Lower leg skin (tissue), 4 donors: ENCODE data around the gene TRABD2A. TPM values are rescaled to one million over a fixed set of nuclear protein-coding genes. Genes with fewer than 3 reads are reported as not detected.

ENCODE experiments used
- DNase-seq, 2 donors: peaks; one replicate each; pipeline ENCODE4 v3.0.0-alpha.2; 2019; ENCODE audit warnings: low spot score in 2 of 2
- H3K4me3 ChIP-seq: fragments of 200-600 bp; sonication (generic); 2 replicates; pipeline ENCODE4 v1.5.1; 2017; ENCODE audit warnings: mild to moderate bottlenecking, low read depth; ENCODE audit not compliant: poor library complexity, severe bottlenecking
- CTCF ChIP-seq, 3 donors: fragments of 450-650 bp; IDR thresholded peaks; one replicate each; pipeline ENCODE4 v1.5.1; 2016; ENCODE audit warnings: antibody characterized with exemption in 3 of 3, mild to moderate bottlenecking in 3 of 3, moderate library complexity in 2 of 3
- POLR2A ChIP-seq, 2 donors: fragments of 450-650 bp; IDR thresholded peaks; one replicate each; pipeline ENCODE4 v1.6.1; 2016 to 2017; ENCODE audit warnings: antibody characterized with exemption in 2 of 2, mild to moderate bottlenecking in 1 of 2, moderate library complexity in 1 of 2
- WGBS, 2 donors: methylation state at CpG; one replicate each; pipeline ENCODE4 v1.1.5; 2018; 5-methylcytosine and 5-hydroxymethylcytosine counted together
- intact Hi-C: fragments of 100-400 bp; cut with DNase I; formaldehyde crosslinking; loops from one replicate; pipeline ENCODE4 v1.15.0; 2023; ENCODE audit warnings: low total_unique reads
- total RNA-seq, 4 donors: library from RNA; depleted of rRNA; stranded (reverse); fragments of >200 nt; gene quantifications; one replicate each; pipeline ENCODE4 v1.1.0, GENCODE V29; 2016

Gene TRABD2A
- total RNA-seq, 4 donors from 2014 or later: 0.17 to 2.1 (median 1.5) TPM; not detected in 1

DNA sequence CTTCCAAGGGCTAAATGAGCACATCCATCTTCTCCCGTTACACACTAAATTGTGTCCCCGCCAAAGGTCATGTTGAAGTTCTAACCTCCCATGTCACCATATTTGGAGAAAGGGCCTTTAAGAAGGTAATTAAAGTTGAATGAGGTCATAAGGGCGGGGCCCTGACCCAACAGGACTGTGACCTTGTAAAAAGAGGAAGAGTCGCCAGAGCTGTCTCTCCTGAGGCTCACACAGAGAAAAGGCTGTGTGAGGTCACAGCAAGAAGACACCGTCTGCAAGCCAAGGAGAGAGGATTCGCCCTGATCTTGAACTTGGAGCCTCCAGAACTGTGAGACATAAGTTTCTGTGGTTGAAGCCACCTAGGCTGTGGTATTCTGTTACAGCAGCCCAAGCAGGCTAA is 24.1 kb downstream of the TRABD2A start:
- intact Hi-C loops: no loop called here
- no peak overlapping the region for H3K4me3 ChIP-seq
- TF ChIP-seq POLR2A (IDR thresholded peaks at IDR 0.05): no peak
- no peak for TF ChIP-seq CTCF (IDR thresholded peaks at IDR 0.05)
- DNase-seq: peak in 1 of 2 donors; percentile 37
- 68 to 76% methylated on average over 6 of the region's 6 CpGs for WGBS, 2 donors

- peak in 1 of 2 donors; percentile 69 for DNase-seq
- H3K4me3 ChIP-seq: no peak overlapping the region
- no peak for TF ChIP-seq CTCF (IDR thresholded peaks at IDR 0.05)
- TF ChIP-seq POLR2A (IDR thresholded peaks at IDR 0.05): no peak
- intact Hi-C loops: no loop called here
- WGBS, 2 donors: 35 to 40% methylated on average over 11 of the region's 11 CpGs
Measured at GRCh38 chr2:84855731-84856130, 25.2 kb downstream of the TRABD2A start.

GRCh38 chr2:84854850-84855249 is 26.0 kb downstream of the TRABD2A start:
- DNase-seq: no peak
- TF ChIP-seq POLR2A (IDR thresholded peaks at IDR 0.05): no peak
- TF ChIP-seq CTCF (IDR thresholded peaks at IDR 0.05): no peak

GRCh38 chr2:84851876-84852275 is 29.0 kb downstream of the TRABD2A start:
- no peak overlapping the region for H3K4me3 ChIP-seq
- 60 to 76% methylated on average over 3 of the region's 3 CpGs for WGBS, 2 donors
- no peak for DNase-seq
- no peak for TF ChIP-seq CTCF (IDR thresholded peaks at IDR 0.05)
- TF ChIP-seq POLR2A (IDR thresholded peaks at IDR 0.05): no peak
- intact Hi-C loops: no loop called here

More at GRCh38 chr2:84854850-84855249, 26.0 kb downstream of the TRABD2A start:
- H3K4me3 ChIP-seq: no peak overlapping the region
- WGBS, 2 donors: 65 to 66% methylated on average over 4 of the region's 4 CpGs
- intact Hi-C loops: no loop called here

DNA sequence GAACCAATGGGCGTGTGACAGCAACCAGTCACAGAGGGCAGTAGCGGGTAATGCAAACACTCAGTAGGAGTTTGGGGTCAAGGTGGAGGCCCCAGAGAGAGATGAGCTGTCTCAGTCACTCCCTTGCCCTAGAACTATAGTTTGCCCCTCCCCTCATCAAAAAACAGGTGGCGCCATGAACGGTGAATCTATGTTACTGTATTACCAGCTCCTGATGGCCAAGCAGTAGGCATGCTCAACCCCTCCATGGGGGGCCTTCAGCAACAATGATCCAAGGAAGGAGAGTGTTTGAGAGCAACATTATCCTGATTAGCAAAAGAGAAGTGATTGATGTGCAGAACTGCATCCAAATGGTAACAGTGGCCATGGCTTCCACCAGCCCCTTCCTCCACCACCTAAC is 30.4 kb downstream of the TRABD2A start:
- intact Hi-C loops: no loop called here
- WGBS, 2 donors: 92 to 97% methylated on average over 4 of the region's 4 CpGs
- no peak for TF ChIP-seq CTCF (IDR thresholded peaks at IDR 0.05)
- TF ChIP-seq POLR2A (IDR thresholded peaks at IDR 0.05): no peak
- no peak overlapping the region for H3K4me3 ChIP-seq
- DNase-seq: peak in 1 of 2 donors; percentile 68

GRCh38 chr2:84849271-84849952 is 31.5 kb downstream of the TRABD2A start:
- H3K4me3 ChIP-seq: no peak overlapping the region
- DNase-seq: no peak
- intact Hi-C loops: no loop called here
- TF ChIP-seq CTCF (IDR thresholded peaks at IDR 0.05) (no peak), POLR2A (IDR thresholded peaks at IDR 0.05) (no peak)
- WGBS, 2 donors: 61 to 73% methylated on average over 8 of the region's 8 CpGs
